Neutrophil (primary cell): ENCODE results near the gene SIAH1.
"Not testable (repeated sequence)": the region's sequence is repeated elsewhere in the genome, so short reads cannot be mapped to it uniquely, and the experiment has no call there.

Experiments
- H3K27ac ChIP-seq: fragments of 200-600 bp; sonication (generic); 2 replicates; pipeline ENCODE4 v1.5.1; 2016; ENCODE audit warnings: mild to moderate bottlenecking, moderate library complexity
- H3K27me3 ChIP-seq: fragments of 200-600 bp; sonication (generic); 2 replicates; pipeline ENCODE4 v1.6.0; 2016; ENCODE audit warnings: mild to moderate bottlenecking
- H3K36me3 ChIP-seq: fragments of 200-600 bp; sonication (generic); 2 replicates; pipeline ENCODE4 v1.5.1; 2017
- H3K4me1 ChIP-seq, 2 experiments: fragments of 200-600 bp in 1 of 2; sonication (generic) in 1 of 2; 1 replicate in 1 of 2; 2 replicates in 1 of 2; pipeline versions ENCODE4 v1.5.1 to v1.6.1; 2013 to 2016; ENCODE audit warnings: low read depth in 1 of 2, low read length in 1 of 2, mild to moderate bottlenecking in 1 of 2, moderate library complexity in 1 of 2; ENCODE audit not compliant: control insufficient read depth in 1 of 2, insufficient read depth in 1 of 2
- H3K4me3 ChIP-seq, 2 experiments: fragments of 200-600 bp in 1 of 2; sonication (generic) in 1 of 2; 1 replicate in 1 of 2; 2 replicates in 1 of 2; pipeline ENCODE4 v1.5.1; 2013 to 2016; ENCODE audit warnings: low read depth in 1 of 2, low read length in 1 of 2, mild to moderate bottlenecking in 1 of 2, moderate library complexity in 1 of 2
- H3K9me3 ChIP-seq: fragments of 200-600 bp; sonication (generic); 2 replicates; pipeline ENCODE4 v1.5.1; 2016
- CTCF ChIP-seq: fragments of 200-600 bp; sonication (generic); IDR thresholded peaks from 2 replicates; pipeline ENCODE4 v1.5.1; 2016; ENCODE audit warnings: antibody characterized with exemption

SIAH1 gene

GRCh38 chr16:48359983-48360382 lies 25.2 kb downstream of the SIAH1 start:
- TF ChIP-seq CTCF, result no peak
- no peaks in the 10 kb centered on the region for H3K27me3 ChIP-seq

GRCh38 chr16:48358419-48358818 lies 26.8 kb downstream of the SIAH1 start:
- H3K27me3 ChIP-seq, result no peaks in the 10 kb centered on the region
- H3K4me3 ChIP-seq, result no peak overlapping the region
- no peak for TF ChIP-seq CTCF
- peaks cover 25% of the 10 kb centered on the region for H3K36me3 ChIP-seq
- peaks cover 3 to 4% of the 10 kb centered on the region in 2 experiments for H3K4me1 ChIP-seq
- H3K27ac ChIP-seq, result no peak overlapping the region
- no peaks in the 10 kb centered on the region for H3K9me3 ChIP-seq

More at GRCh38 chr16:48359983-48360382, 25.2 kb downstream of the SIAH1 start:
- no peak overlapping the region for H3K27ac ChIP-seq
- peaks cover 3% of the 10 kb centered on the region in 2 experiments for H3K4me1 ChIP-seq
- H3K36me3 ChIP-seq, result peaks cover 22% of the 10 kb centered on the region
- no peaks in the 10 kb centered on the region for H3K9me3 ChIP-seq
- no peak overlapping the region for H3K4me3 ChIP-seq

- no peak for TF ChIP-seq CTCF
- Histone ChIP-seq H3K9me3 (no peaks in the 10 kb centered on the region), H3K36me3 (peaks cover 34% of the 10 kb centered on the region), H3K4me1 (peaks cover 3 to 4% of the 10 kb centered on the region in 2 experiments), H3K27me3 (no peaks in the 10 kb centered on the region), H3K27ac (no peak overlapping the region), H3K4me3 (no peak overlapping the region)
These were observed 28.4 kb downstream of the SIAH1 start for GRCh38 chr16:48356633-48357376.

- Histone ChIP-seq H3K4me1 (peaks cover 3 to 4% of the 10 kb centered on the region in 2 experiments), H3K27ac (no peak overlapping the region), H3K27me3 (no peaks in the 10 kb centered on the region), H3K36me3 (peaks cover 41% of the 10 kb centered on the region), H3K4me3 (no peak overlapping the region), H3K9me3 (no peaks in the 10 kb centered on the region)
- TF ChIP-seq CTCF, result no peak
These were observed 30.0 kb downstream of the SIAH1 start for GRCh38 chr16:48354877-48355855.

- H3K4me1 ChIP-seq, H3K4me3 ChIP-seq, H3K9me3 ChIP-seq, H3K27me3 ChIP-seq, H3K27ac ChIP-seq: not testable (repeated sequence)
- peaks cover 46% of the 10 kb centered on the region for H3K36me3 ChIP-seq
These were observed 30.8 kb downstream of the SIAH1 start for GRCh38 chr16:48354385-48354784.
